Activated naive CD4-positive, alpha-beta T cell treated with anti-CD3 and anti-CD28 coated beads, Interleukin-2, amount 50 U/mL, for 72 hours (primary cell): ENCODE data around the gene ETV6. TPM values are rescaled to one million over a fixed set of nuclear protein-coding genes. Genes with fewer than 3 reads are reported as not detected.
A peak's percentile ranks its signal among the peaks of the same experiment; 100 is the strongest.

Source experiments
- ATAC-seq, 2 donors: fragments of 150-1000 bp; cut with Tn5 transposase; 2 replicates each; pipeline ENCODE4 v1.10.0; 2021; ENCODE audit warnings: mild to moderate bottlenecking in 2 of 2, moderate library complexity in 2 of 2
- DNase-seq, 2 donors: peaks; one replicate each; pipeline ENCODE4 v3.0.0; 2021 to 2022; ENCODE audit warnings: low spot score in 2 of 2
- H3K27ac Mint-ChIP-seq, 2 donors: one replicate each; pipeline ENCODE4 v1.8.0; 2022; ENCODE audit warnings: mild to moderate bottlenecking in 2 of 2, mixed read lengths in 2 of 2
- H3K36me3 Mint-ChIP-seq, 2 donors: one replicate each; pipeline ENCODE4 v1.8.0; 2022; ENCODE audit warnings: mixed read lengths in 2 of 2
- H3K9me3 Mint-ChIP-seq, 2 donors: one replicate each; pipeline ENCODE4 v1.8.0; 2022; ENCODE audit warnings: mixed read lengths in 2 of 2
- total RNA-seq, 2 donors: library from RNA; stranded (reverse); gene quantifications; one replicate each; pipeline ENCODE4 v1.2.3, GENCODE V29; 2022

ETV6 gene
- total RNA-seq, 2 donors from 2014 or later = 15.2 to 80.7 TPM

DNA sequence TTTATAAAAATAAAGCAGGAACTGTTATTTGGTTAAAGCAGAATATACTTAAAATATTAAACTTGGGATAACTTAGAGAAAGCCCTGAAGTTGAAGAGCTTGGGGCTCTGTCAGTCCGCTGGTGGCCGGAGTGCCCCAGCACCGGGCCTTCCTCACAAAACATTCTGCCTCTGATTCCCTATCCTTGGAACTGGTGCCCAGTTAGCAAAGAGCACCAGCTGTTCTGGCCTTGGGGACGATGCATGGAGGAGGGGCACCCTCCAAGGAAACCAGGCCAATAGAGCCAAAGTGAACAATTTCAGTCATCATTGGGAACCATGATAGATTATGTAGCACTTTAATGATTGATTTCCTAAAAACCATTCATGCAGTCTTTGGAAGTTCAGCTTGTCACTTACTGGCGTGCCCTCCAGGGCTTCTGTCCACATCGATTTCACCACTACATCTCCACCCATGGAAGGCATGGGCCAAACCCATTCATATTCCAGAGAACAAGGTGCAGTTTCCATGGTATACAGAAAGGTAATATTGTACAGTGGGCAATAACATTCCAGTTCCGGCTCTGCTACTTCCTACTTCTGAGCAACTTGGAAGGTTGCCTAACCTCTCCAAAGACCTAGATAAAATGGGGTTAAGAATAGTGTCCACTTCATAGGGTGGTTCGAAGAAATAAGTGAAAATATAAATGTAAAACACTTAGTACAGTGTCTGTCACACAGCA lies 145.9 kb downstream of the ETV6 start:
- Mint-ChIP-seq H3K36me3 (peaks cover 8 to 68% of the 10 kb centered on the region in 2 donors), H3K9me3 (peaks cover 0 to 17% of the 10 kb centered on the region in 2 donors), H3K27ac (no peak overlapping the region)
- ATAC-seq = no peak
- no peak for DNase-seq

DNA sequence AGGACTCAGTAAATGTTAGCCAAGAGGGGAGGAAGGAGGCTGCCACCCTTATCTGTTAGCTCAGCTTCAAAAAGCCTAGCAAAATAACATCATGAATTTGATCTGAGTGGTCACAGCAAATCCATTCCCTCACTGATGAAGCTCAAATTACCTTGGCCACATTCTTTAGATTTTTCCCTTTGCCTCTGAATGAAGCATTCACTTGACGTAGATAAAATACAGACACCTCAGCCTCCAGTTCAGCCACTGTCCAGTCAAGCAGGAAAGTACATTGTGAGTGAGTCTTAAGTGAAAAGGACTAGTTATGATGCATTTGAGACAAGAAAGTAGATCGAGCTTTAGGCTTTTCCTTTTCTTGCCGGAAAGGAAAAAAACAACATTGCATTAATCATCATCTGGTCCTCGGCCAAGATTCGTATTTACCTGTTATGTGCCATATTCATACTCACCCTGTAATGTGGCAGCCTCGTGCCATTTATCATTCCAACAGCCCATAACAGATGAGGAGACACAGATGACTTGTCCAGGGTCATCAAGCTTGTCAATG lies 146.5 kb downstream of the ETV6 start:
- Mint-ChIP-seq H3K36me3 (peaks cover 8 to 65% of the 10 kb centered on the region in 2 donors), H3K27ac (no peak overlapping the region), H3K9me3 (peaks cover 0 to 20% of the 10 kb centered on the region in 2 donors)
- no peak for ATAC-seq
- DNase-seq = no peak

- ATAC-seq = no peak
- Mint-ChIP-seq H3K27ac (peak overlapping the region in 1 of 2 donors; percentile 81), H3K36me3 (peaks cover 8 to 63% of the 10 kb centered on the region in 2 donors)
These were observed 147.9 kb downstream of the ETV6 start for GRCh38 chr12:11797317-11797913.

GRCh38 chr12:11798006-11798708 lies 148.7 kb downstream of the ETV6 start:
- Mint-ChIP-seq H3K27ac (no peak overlapping the region), H3K36me3 (peaks cover 8 to 70% of the 10 kb centered on the region in 2 donors)
- no peak for ATAC-seq

More at GRCh38 chr12:11797317-11797913, 147.9 kb downstream of the ETV6 start:
- no peak for DNase-seq
- peaks cover 0 to 20% of the 10 kb centered on the region in 2 donors for H3K9me3 Mint-ChIP-seq

DNA sequence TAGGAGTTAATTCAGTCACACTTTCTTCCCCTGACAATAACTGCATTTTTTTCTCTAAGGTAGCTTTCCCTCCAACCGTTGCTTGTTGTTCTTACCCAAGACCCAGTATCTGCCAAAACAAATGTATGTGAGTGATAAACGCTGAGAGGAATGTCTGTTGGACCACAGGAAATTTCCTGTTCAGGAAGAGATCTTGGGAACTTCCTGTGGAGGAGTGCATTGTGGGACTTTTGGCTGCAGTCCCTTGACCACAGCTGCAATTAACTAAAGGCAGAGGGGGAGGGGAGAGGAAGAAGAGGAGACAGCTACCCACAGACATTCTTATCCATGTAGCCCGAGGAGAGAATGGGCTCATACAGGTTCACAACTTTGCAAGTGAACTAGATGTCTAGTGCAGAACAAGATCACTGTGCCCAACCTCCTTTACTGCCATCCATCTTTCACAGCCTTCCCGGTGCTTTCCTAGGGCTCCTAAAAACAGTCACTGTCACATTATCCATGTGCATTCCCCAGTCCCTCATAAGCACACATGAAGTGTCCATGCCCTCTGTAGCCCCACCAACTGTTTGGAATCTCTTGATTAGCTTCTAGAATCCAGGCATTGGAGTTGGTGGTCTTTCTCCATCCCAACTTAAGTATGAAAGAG lies 149.5 kb downstream of the ETV6 start:
- DNase-seq (no peak), ATAC-seq (no peak)
- Mint-ChIP-seq H3K9me3 (peaks cover 0 to 20% of the 10 kb centered on the region in 2 donors), H3K27ac (peak overlapping the region; percentile 6 to 29), H3K36me3 (peaks cover 8 to 76% of the 10 kb centered on the region in 2 donors)

More at GRCh38 chr12:11798006-11798708, 148.7 kb downstream of the ETV6 start:
- H3K9me3 Mint-ChIP-seq = peaks cover 0 to 20% of the 10 kb centered on the region in 2 donors
- no peak for DNase-seq

DNA sequence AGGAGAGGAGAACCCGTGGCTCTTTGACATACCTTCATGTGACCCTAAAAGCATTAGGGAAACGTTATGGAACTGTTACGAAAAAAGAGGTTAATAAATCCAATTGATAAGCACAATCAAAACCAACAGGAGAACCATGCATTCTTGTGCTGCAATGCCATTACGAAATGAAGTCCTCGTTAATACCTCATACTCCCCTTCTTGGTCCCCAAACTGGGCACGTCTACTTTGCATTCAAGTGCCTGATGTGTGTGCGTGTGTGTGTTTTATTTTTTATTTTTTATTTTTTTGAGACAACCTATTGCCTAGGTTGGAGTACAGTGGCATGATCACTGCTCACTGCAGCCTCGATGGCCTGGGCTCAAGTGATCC lies 150.0 kb downstream of the ETV6 start:
- DNase-seq (no peak), ATAC-seq (no peak)
- Mint-ChIP-seq H3K9me3 (peaks cover 0 to 22% of the 10 kb centered on the region in 2 donors), H3K36me3 (peaks cover 8 to 81% of the 10 kb centered on the region in 2 donors), H3K27ac (no peak overlapping the region)

DNA sequence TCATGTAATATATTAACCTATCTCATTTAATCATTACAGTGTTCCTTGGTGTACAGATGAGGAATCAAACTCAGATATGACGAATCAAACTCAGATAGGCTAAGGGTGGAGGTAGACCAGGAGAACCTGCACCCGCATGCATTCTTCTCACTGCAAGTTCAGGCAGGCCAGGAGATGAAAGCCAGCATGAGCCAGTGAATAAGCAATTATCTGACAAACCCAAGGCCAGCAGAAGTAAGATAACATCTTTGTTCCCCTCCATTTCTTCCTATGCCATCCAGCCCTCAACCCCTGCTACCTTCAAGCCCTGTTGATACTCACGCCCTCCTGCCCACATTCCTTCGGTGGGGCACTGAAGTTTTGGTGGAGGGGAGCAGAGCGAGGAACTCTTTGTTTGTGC lies 152.2 kb downstream of the ETV6 start:
- ATAC-seq = no peak
- Mint-ChIP-seq H3K9me3 (peaks cover 0 to 23% of the 10 kb centered on the region in 2 donors), H3K27ac (no peak overlapping the region), H3K36me3 (peaks cover 3 to 88% of the 10 kb centered on the region in 2 donors)
- no peak for DNase-seq

- H3K27ac Mint-ChIP-seq = peak overlapping the region in 1 of 2 donors; percentile 66
These were observed 154.7 kb downstream of the ETV6 start for GRCh38 chr12:11804130-11804529.

GRCh38 chr12:11805043-11805442 lies 155.6 kb downstream of the ETV6 start:
- no peak for ATAC-seq
- Mint-ChIP-seq H3K36me3 (peaks cover 0 to 73% of the 10 kb centered on the region in 2 donors), H3K9me3 (peaks cover 0 to 9% of the 10 kb centered on the region in 2 donors), H3K27ac (no peak overlapping the region)
- DNase-seq = no peak

More at GRCh38 chr12:11804130-11804529, 154.7 kb downstream of the ETV6 start:
- no peak for DNase-seq
- Mint-ChIP-seq H3K36me3 (peaks cover 0 to 78% of the 10 kb centered on the region in 2 donors), H3K9me3 (peaks cover 0 to 9% of the 10 kb centered on the region in 2 donors)
- ATAC-seq = no peak

DNA sequence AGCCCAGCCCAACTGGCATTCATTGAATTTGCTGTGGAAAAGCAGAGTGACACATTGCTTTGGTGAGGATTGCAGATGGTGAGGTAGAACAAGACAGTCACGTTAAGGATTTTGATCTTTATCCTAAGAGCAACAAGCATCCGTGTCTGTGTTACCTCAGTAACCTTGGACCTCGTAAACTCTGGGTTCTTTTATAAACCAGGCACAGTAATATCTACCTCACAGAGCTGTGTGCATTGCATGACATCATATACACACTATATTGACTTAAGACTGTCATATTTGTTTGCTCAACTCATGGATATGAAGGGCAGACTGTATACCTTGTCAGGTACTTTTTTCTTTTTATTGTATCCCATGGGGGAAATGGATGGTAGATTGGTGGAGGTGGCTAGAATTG lies 156.2 kb downstream of the ETV6 start:
- Mint-ChIP-seq H3K9me3 (peaks cover 0 to 4% of the 10 kb centered on the region in 2 donors), H3K27ac (no peak overlapping the region), H3K36me3 (peaks cover 0 to 69% of the 10 kb centered on the region in 2 donors)
- ATAC-seq (peak in 1 of 2 donors; percentile 24), DNase-seq (no peak)

GRCh38 chr12:11807458-11807857 lies 158.0 kb downstream of the ETV6 start:
- no peak overlapping the region for H3K27ac Mint-ChIP-seq
- H3K9me3 Mint-ChIP-seq = peaks cover 0 to 4% of the 10 kb centered on the region in 2 donors
- peaks cover 5 to 66% of the 10 kb centered on the region in 2 donors for H3K36me3 Mint-ChIP-seq
- ATAC-seq (no peak), DNase-seq (no peak)

GRCh38 chr12:11808931-11809330 lies 159.5 kb downstream of the ETV6 start:
- ATAC-seq (no peak), DNase-seq (no peak)
- Mint-ChIP-seq H3K36me3 (peaks cover 5 to 56% of the 10 kb centered on the region in 2 donors), H3K9me3 (peaks cover 0 to 4% of the 10 kb centered on the region in 2 donors), H3K27ac (no peak overlapping the region)

- no peak for DNase-seq
- Mint-ChIP-seq H3K27ac (no peak overlapping the region), H3K36me3 (peaks cover 5 to 50% of the 10 kb centered on the region in 2 donors), H3K9me3 (no peaks in the 10 kb centered on the region)
- no peak for ATAC-seq
These were observed 160.7 kb downstream of the ETV6 start for GRCh38 chr12:11810206-11810545.

DNA sequence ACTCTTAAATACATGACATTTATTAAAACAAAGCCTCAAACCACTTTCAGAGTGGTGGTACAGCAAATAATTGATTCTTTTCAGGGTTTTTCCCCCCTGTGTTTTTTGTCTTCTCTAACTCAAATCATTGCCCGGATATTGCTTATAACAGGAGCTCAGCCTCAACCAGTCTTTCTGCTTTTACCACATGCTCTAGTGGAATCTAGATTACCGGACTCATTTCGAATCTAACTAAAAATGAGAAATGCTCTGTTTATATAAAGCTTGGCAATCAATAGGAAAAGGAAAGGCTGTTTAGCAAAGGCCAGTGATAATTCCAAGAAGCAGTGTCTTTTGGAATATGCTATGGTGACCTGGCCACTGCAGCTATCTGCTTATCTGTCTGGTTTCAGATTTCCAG lies 161.5 kb downstream of the ETV6 start:
- Mint-ChIP-seq H3K27ac (no peak overlapping the region), H3K9me3 (no peaks in the 10 kb centered on the region), H3K36me3 (peaks cover 5 to 50% of the 10 kb centered on the region in 2 donors)
- ATAC-seq = peak in 1 of 2 donors; percentile 23
- DNase-seq = no peak

DNA sequence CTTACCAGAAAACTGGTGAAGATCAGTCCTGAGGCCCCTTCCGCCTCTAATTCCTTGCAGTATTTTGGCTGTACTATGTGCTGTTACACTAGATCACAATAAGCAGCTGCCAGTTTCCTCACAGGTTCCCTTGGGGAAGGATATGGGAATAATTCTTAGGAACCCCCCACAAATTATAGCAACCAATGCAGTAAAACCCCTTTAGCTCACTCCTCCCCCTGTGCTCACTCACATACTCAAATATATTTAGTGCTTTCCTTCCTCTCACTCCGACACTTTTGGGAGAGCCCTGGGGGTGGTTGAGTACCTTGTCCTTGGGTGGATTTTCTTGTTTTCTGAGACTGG lies 162.7 kb downstream of the ETV6 start:
- peaks cover 5 to 46% of the 10 kb centered on the region in 2 donors for H3K36me3 Mint-ChIP-seq
- peak overlapping the region; percentile 25 to 92 for H3K27ac Mint-ChIP-seq
- no peaks in the 10 kb centered on the region for H3K9me3 Mint-ChIP-seq
- DNase-seq = no peak
- no peak for ATAC-seq

DNA sequence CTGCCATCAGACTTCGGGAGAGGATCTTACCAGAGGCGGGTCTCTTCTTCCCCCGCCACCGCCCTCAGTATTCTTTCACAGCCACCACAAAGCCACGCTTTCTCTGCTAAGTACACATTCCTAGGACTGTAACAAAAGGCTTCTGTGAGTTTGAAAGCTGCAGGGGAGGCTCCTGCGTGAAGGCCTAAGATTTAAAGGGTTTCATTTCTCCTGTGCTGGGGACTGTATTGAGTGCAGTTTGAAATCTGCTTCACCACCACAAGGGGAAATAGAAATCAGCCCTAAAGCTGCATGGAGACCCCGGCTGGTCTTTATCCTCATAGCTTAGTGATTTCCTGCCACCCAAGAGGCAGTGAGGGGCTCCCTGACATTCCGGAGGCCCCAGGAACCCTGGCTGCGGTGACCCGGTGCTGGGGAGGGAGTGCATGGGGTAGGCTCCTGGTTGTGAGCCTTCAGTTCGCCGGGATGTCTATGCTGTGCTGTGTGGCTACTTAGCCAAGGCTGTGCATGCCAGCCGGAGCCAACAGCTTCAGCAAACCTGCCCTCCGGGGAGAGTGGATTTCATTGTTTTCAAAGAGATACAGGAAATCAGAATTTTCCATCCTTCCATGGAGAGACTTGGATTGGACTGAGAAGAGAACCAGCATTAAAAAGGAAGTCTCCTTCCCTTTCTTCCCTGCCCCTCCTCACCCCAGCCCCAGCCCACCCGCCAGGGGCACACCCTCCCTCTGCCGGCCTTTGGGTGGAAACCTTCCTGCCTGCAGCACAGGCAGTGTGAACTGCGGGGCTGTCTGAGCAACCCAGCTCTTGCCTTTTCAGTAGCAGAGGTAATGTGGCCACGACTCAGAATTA lies 163.3 kb downstream of the ETV6 start:
- peaks cover 5 to 44% of the 10 kb centered on the region in 2 donors for H3K36me3 Mint-ChIP-seq
- ATAC-seq = peak; percentile 57 to 70
- H3K9me3 Mint-ChIP-seq = no peaks in the 10 kb centered on the region
- peak overlapping the region; percentile 25 to 92 for H3K27ac Mint-ChIP-seq
- peak in 1 of 2 donors; percentile 24 for DNase-seq
